Urinary bladder (tissue), 4 donors: Measurements from ENCODE around the gene PRSS57. TPM values are rescaled to one million over a fixed set of nuclear protein-coding genes. Genes with fewer than 3 reads are reported as not detected.
A peak's percentile ranks its signal among the peaks of the same experiment; 100 is the strongest.

Experiments
- DNase-seq: peaks from one replicate; pipeline ENCODE4 v3.0.0-alpha.2; 2015; ENCODE audit errors: extremely low spot score
- H3K27ac ChIP-seq: one replicate; pipeline ENCODE4 v1.5.1; 2013; ENCODE audit warnings: low read depth, mild to moderate bottlenecking, moderate library complexity
- H3K36me3 ChIP-seq: one replicate; pipeline ENCODE4 v1.6.1; 2013; ENCODE audit warnings: mild to moderate bottlenecking, moderate library complexity; ENCODE audit not compliant: insufficient read depth
- H3K4me1 ChIP-seq: one replicate; pipeline ENCODE4 v1.6.1; 2013; ENCODE audit warnings: mild to moderate bottlenecking, moderate library complexity; ENCODE audit not compliant: insufficient read depth
- H3K4me3 ChIP-seq: one replicate; pipeline ENCODE4 v1.5.1; 2013; ENCODE audit warnings: low read depth, low read length
- WGBS: extraction: QIAGEN DNeasy Blood & Tissue Kit; methylation state at CpG from one replicate; pipeline ENCODE4 v1.1.7; 2013; 5-methylcytosine and 5-hydroxymethylcytosine counted together
- polyA plus RNA-seq: library from polyadenylated mRNA; stranded (reverse); fragments of 200-250 nt; gene quantifications from one replicate; pipeline ENCODE4 v1.2.3, GENCODE V29; 2013
- total RNA-seq: library from RNA; depleted of rRNA; stranded (reverse); fragments of >200 nt; gene quantifications from one replicate; pipeline ENCODE4 v1.2.3, GENCODE V29; 2014
- donor health status: healthy with polysubstance abuse.
- donor health status: healthy.

The PRSS57 gene
- total and polyA plus RNA-seq, 2 donors: not detected

DNA sequence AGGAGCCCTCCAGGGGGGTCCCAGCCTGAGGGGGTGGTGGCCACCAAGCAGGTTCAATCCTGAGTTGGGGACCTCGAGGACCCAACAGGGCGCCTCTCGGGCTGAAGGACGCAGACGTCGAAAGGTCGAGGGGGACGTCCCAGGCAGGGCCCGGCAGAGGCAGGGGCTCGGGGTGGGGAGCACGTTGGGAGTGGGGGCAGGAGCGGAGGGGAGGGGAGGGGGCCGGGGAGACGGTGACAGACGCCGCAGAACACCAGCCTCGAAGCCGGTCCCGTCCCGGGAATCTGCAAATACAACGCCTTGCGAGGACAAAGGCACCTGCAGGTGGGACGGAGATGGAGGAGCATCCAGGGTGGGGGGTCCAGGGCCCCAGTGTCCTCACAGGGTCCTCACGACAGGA lies 51.5 kb downstream of the PRSS57 start:
- Histone ChIP-seq H3K4me1 (no peaks in the 10 kb centered on the region), H3K27ac (no peak overlapping the region), H3K36me3 (peaks cover 11% of the 10 kb centered on the region), H3K4me3 (no peak overlapping the region)
- 85% methylated on average over 24 of the region's 24 CpGs for WGBS
- DNase-seq: no peak

DNA sequence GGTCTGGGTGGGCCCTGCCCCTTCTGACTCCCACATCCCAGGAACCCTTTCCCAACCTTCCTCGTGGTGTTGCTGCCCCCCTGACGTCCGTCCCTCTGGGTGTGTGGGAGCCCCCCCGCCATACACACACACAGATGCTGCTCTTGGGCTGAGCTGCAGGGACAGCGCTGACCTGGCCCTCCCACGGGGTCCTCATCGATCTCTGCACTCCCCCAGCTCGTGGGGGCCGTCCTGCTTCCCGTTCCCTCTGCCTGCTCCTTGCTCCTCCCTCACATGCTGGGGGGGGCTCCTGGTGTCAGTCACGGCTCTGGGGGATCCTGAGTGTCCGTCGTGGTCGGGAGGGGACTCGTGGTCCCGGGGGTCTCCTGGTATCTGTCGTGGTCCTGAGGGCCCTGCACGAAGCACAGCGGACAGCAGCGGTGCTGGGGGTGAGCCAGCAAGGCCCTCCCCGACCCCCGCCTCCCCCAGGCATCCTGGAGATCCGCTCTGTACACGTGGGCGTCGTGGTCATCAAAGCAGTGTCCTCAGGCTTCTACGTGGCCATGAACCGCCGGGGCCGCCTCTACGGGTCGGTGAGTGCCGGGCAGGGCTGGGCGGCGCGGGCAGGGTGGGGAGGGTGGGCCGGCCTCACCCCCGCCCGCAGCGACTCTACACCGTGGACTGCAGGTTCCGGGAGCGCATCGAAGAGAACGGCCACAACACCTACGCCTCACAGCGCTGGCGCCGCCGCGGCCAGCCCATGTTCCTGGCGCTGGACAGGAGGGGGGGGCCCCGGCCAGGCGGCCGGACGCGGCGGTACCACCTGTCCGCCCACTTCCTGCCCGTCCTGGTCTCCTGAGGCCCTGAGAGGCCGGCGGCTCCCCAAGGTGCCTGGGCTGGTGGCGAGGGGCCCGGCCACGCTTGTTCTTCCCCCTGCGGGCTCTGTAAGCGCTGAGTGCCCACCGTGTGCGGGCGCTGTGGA lies 52.2 kb downstream of the PRSS57 start:
- WGBS: 85% methylated on average over 70 of the region's 70 CpGs
- DNase-seq: no peak
- H3K36me3 ChIP-seq: peaks cover 6% of the 10 kb centered on the region
- no peak overlapping the region for H3K4me3 ChIP-seq
- H3K27ac ChIP-seq: no peak overlapping the region
- H3K4me1 ChIP-seq: no peaks in the 10 kb centered on the region

DNA sequence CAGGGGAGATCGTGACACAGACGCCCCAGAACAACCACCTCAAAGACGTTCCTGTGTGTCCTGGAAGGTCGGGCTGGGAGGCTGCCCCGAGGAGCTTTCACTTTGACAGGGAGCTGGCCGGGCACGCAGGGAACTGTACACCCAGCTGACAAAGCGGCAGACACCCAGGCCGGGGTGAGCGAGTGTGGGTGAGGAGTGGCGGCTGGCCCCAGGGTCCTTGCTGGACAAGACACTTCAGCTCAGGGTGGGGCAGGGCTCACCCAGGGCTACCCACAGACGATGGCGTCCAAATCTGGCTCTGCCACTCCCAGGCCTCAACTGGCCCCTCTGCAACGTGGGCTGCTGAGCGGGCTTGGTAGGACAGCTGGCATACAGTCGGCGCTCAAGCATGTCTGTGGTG lies 53.5 kb downstream of the PRSS57 start:
- H3K27ac ChIP-seq: no peak overlapping the region
- H3K4me1 ChIP-seq: no peaks in the 10 kb centered on the region
- H3K36me3 ChIP-seq: peaks cover 2% of the 10 kb centered on the region
- WGBS: 85% methylated on average over 17 of the region's 17 CpGs
- DNase-seq: no peak
- no peak overlapping the region for H3K4me3 ChIP-seq

DNA sequence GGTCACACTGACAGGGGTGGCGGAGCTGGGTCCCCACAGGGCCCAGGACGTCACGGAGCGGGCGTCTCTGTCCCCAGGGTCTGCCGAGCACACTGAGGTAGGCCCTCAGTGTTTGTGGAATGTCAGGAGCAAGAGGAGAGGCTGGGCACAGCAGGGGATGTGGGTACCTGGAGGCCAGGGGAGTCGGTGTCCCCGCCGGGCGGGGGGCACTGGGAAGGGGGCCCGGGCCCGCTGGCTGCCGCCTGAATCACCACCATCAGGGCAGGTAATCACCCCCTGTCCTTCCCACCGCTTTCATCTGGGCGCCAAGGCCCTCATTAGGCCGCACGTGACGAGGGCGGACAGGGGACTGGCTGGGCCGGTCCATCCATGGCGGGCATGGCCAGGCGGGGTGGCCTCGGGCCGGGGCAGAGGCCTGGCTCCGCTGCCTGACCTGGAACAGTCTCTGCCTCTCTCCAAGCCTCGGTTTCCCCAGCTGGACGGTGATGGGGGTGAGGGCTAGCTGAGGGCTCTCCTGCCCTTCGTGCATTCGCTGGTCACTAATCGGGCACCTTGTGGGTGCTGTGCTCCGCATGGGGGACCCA lies 54.6 kb downstream of the PRSS57 start:
- no peak overlapping the region for H3K27ac ChIP-seq
- H3K4me1 ChIP-seq: no peaks in the 10 kb centered on the region
- H3K36me3 ChIP-seq: no peaks in the 10 kb centered on the region
- 94% methylated on average over 31 of the region's 31 CpGs for WGBS
- no peak overlapping the region for H3K4me3 ChIP-seq
- DNase-seq: no peak

DNA sequence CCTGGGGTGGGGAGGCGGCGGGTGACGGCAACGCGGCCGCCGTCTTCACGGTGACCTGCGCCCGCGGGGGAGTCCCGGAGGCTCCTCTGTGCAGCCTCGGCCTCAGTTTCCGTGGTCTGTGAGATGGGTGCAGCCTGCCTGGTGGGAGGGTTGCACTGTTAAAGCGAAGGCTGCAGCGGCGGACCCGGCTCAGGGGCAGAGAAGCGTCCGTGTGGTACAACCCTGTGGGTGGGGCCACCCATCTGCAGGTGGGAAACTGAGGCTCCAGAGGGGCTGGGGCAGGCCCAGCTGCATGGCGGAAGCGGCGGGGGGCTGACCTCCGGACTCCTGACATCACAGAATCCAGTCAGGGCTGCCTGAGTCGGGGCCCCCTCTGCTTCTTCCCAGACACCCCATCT lies 55.1 kb downstream of the PRSS57 start:
- Histone ChIP-seq H3K36me3 (no peaks in the 10 kb centered on the region), H3K4me3 (peak overlapping the region; percentile 40), H3K4me1 (no peaks in the 10 kb centered on the region), H3K27ac (no peak overlapping the region)
- 47% methylated on average over 25 of the region's 25 CpGs for WGBS
- no peak for DNase-seq

DNA sequence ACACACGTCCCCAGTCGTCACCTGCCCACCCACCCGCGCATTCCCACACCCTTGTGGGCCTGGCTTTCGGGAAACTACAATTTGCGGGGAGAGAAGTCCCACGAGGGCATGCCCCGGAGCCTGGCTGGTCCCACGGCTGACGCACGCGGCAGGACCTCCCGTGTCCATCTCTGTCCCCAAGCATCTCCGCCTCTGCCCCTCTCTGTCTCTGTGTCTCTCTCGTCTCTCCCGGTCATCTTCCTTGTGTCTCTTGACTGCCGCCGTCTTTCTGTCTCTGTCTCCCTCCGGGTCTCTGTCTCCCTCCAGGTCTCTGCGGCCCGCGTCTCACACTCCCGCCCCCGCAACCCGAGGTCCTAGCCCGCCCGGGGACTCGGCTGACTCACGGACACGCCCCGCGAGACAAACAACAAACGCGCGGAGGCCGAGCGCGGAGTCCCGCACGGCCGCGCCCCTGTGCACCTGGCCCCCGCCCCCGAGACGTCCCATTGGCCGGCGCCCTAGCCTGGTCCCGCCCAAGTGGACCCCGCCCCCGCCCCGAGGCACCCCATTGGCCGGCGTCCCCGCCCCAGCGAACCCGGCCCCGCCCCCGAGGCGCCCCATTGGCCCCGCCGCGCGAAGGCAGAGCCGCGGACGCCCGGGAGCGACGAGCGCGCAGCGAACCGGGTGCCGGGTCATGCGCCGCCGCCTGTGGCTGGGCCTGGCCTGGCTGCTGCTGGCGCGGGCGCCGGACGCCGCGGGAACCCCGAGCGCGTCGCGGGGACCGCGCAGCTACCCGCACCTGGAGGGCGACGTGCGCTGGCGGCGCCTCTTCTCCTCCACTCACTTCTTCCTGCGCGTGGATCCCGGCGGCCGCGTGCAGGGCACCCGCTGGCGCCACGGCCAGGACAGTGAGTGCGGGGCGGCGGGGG lies 55.7 kb downstream of the PRSS57 start, which contains the start of gene FGF22:
TSS of gene FGF22 (plus strand) at position 627 of the 908 bp plus-strand sequence. CDS start at position 674, 47 bp downstream.
- Histone ChIP-seq H3K27ac (no peak within 1 kb of the TSS), H3K4me3 (peak within 1 kb of the TSS; percentile 40), H3K36me3 (no peaks in the 10 kb centered on the region), H3K4me1 (no peaks in the 10 kb centered on the region)
- 5% methylated on average over 109 of the region's 109 CpGs for WGBS
- DNase-seq: peak; percentile 52

DNA sequence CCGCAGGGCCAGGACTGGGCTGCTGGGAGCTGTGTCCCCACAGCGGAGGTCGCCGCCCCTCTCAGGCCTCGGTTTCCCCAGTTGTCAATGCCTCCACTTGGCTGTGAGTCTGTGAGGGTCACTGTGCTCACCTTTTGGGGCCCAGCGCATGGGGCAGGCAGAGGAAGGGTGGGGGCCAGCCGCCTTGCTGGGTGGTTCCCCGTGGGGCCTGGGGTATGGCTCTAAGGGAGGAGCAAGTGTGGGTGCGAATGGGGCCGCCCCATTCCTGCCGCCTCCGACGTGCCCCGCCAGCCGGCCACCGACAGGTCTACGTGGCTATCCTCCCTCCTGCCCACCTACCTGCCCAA lies 56.4 kb downstream of the PRSS57 start:
- peaks cover 2% of the 10 kb centered on the region for H3K4me1 ChIP-seq
- no peak for DNase-seq
- H3K27ac ChIP-seq: no peak overlapping the region
- WGBS: 58% methylated on average over 17 of the region's 17 CpGs
- no peaks in the 10 kb centered on the region for H3K36me3 ChIP-seq
- no peak overlapping the region for H3K4me3 ChIP-seq

Other genes with a start within 250 kb of the PRSS57 start
- gene SHC2, start 234.4 kb downstream of the PRSS57 start, total RNA-seq: 10.8 TPM
- gene SHC2, start 234.4 kb downstream of the PRSS57 start, polyA plus RNA-seq: 24.2 TPM
- 1.3 TPM for gene MADCAM1, start 199.0 kb downstream of the PRSS57 start, total RNA-seq
- gene MADCAM1, start 199.0 kb downstream of the PRSS57 start, polyA plus RNA-seq: 0.34 TPM
- 9.3 TPM for gene TPGS1, start 188.0 kb downstream of the PRSS57 start, total RNA-seq
- gene TPGS1, start 188.0 kb downstream of the PRSS57 start, polyA plus RNA-seq: 30.3 TPM
- 30.4 TPM for gene CDC34, start 163.7 kb downstream of the PRSS57 start, total RNA-seq
- 89.8 TPM for gene CDC34, start 163.7 kb downstream of the PRSS57 start, polyA plus RNA-seq
- 0.63 TPM for gene GZMM, start 151.4 kb downstream of the PRSS57 start, total RNA-seq
- gene GZMM, start 151.4 kb downstream of the PRSS57 start, polyA plus RNA-seq: 1.5 TPM
- gene BSG, start 122.9 kb downstream of the PRSS57 start, total RNA-seq: 89.9 TPM
- 989 TPM for gene BSG, start 122.9 kb downstream of the PRSS57 start, polyA plus RNA-seq
- 0.26 TPM for gene HCN2, start 105.6 kb downstream of the PRSS57 start, total RNA-seq
- 0.43 TPM for gene HCN2, start 105.6 kb downstream of the PRSS57 start, polyA plus RNA-seq
- gene POLRMT, start 61.9 kb downstream of the PRSS57 start, total RNA-seq: 10.3 TPM
- 44.6 TPM for gene POLRMT, start 61.9 kb downstream of the PRSS57 start, polyA plus RNA-seq
- gene FGF22, start 55.6 kb downstream of the PRSS57 start, total RNA-seq: not detected
- 1.6 TPM for gene FGF22, start 55.6 kb downstream of the PRSS57 start, polyA plus RNA-seq
- 8.6 TPM for gene RNF126, start 32.2 kb downstream of the PRSS57 start, total RNA-seq
- 41.8 TPM for gene RNF126, start 32.2 kb downstream of the PRSS57 start, polyA plus RNA-seq
- 23.3 TPM for gene FSTL3, start 19.1 kb downstream of the PRSS57 start, total RNA-seq
- 86.9 TPM for gene FSTL3, start 19.1 kb downstream of the PRSS57 start, polyA plus RNA-seq
- gene PALM, start 13.5 kb upstream of the PRSS57 start, total RNA-seq: 23.6 TPM
- 69.3 TPM for gene PALM, start 13.5 kb upstream of the PRSS57 start, polyA plus RNA-seq
- gene MISP, start 55.7 kb upstream of the PRSS57 start, total RNA-seq: 1.4 TPM
- gene MISP, start 55.7 kb upstream of the PRSS57 start, polyA plus RNA-seq: 0.91 TPM
- gene PTBP1, start 102.0 kb upstream of the PRSS57 start, total RNA-seq: 104 TPM
- gene PTBP1, start 102.0 kb upstream of the PRSS57 start, polyA plus RNA-seq: 108 TPM
- gene PLPPR3, start 126.5 kb upstream of the PRSS57 start, total RNA-seq: 2.1 TPM
- gene PLPPR3, start 126.5 kb upstream of the PRSS57 start, polyA plus RNA-seq: 0.03 TPM
- gene AZU1, start 132.4 kb upstream of the PRSS57 start, total RNA-seq: not detected
- 0.15 TPM for gene AZU1, start 132.4 kb upstream of the PRSS57 start, polyA plus RNA-seq
- gene PRTN3, start 145.5 kb upstream of the PRSS57 start, total RNA-seq: 0.26 TPM
- gene PRTN3, start 145.5 kb upstream of the PRSS57 start, polyA plus RNA-seq: 0.08 TPM
- gene ELANE, start 156.9 kb upstream of the PRSS57 start, total RNA-seq: not detected
- 5.7 TPM for gene ELANE, start 156.9 kb upstream of the PRSS57 start, polyA plus RNA-seq
- 84.4 TPM for gene CFD, start 164.2 kb upstream of the PRSS57 start, total RNA-seq
- gene CFD, start 164.2 kb upstream of the PRSS57 start, polyA plus RNA-seq: 2,164 TPM
- 21.2 TPM for gene MED16, start 197.7 kb upstream of the PRSS57 start, total RNA-seq
- 59.8 TPM for gene MED16, start 197.7 kb upstream of the PRSS57 start, polyA plus RNA-seq
- not detected for gene RNU6-9, start 198.0 kb upstream of the PRSS57 start, total RNA-seq
- not detected for gene RNU6-9, start 198.0 kb upstream of the PRSS57 start, polyA plus RNA-seq
- 16.0 TPM for gene R3HDM4, start 217.8 kb upstream of the PRSS57 start, total RNA-seq
- 62.3 TPM for gene R3HDM4, start 217.8 kb upstream of the PRSS57 start, polyA plus RNA-seq
- gene KISS1R, start 221.9 kb upstream of the PRSS57 start, total RNA-seq: not detected
- gene KISS1R, start 221.9 kb upstream of the PRSS57 start, polyA plus RNA-seq: 0.28 TPM
- gene ARID3A, start 230.6 kb upstream of the PRSS57 start, total RNA-seq: 9.1 TPM
- gene ARID3A, start 230.6 kb upstream of the PRSS57 start, polyA plus RNA-seq: 6.1 TPM